Adipose tissue (tissue), 3 donors: ENCODE data around the gene CCDC144A. TPM values are rescaled to one million over a fixed set of nuclear protein-coding genes. Genes with fewer than 3 reads are reported as not detected.
"Not testable (repeated sequence)": the region's sequence is repeated elsewhere in the genome, so short reads cannot be mapped to it uniquely, and the experiment has no call there.

Experiments used
- H3K27ac ChIP-seq: one replicate; pipeline ENCODE4 v1.5.1; 2013; ENCODE audit warnings: low read depth, low read length
- WGBS, 3 donors: extraction: QIAGEN DNeasy Blood & Tissue Kit; methylation state at CpG; one replicate each; pipeline ENCODE4 v1.1.7; 2013; 5-methylcytosine and 5-hydroxymethylcytosine counted together
- polyA plus RNA-seq, 3 donors: library from polyadenylated mRNA; stranded (reverse); fragments of 200-250 nt; gene quantifications; one replicate each; pipeline ENCODE4 v1.2.3, GENCODE V29; 2013
- donor health status: healthy with polysubstance abuse.
- donor health status: Bipolar disorder and iron deficiency.
- donor health status: healthy.

Gene CCDC144A
- polyA plus RNA-seq, 3 donors: 0.67 to 1.6 (median 1.5) TPM

DNA sequence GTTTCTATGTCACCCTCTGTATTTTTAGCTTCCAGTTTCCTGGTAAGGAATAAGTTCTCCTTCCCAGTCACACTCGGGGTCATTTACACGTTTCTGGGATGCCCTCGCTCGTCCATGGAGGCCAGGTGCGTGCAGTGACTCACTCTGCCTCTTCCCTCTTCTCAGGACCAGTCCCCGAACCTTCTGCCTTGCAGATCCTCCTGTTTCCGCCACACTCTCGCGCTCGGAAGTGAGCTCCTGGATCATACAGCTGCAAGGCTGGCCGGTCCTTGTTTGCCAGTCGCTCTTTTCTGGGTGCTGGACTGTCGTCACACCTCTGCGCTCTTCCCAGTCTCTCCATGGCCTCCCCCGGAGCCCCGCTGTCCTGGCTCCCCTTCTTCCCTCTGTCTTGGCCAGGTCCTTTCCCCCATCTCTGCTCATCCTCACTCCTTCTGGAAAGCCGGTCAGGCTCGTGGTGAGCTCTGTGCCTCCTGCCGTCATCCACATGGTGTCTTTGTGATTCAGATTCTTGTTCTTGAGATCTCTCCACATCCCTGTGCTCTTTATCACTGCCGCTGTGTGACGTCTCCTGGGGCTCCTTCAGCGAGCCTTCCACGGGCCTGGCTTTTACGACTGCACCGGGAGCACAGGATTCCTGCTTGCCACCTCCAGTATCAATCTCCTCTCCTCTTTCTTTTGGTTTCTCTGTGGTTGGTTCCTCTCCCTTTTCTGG lies 55.6 kb downstream of the CCDC144A start:
- WGBS, 3 donors: 2 to 28% (median 8%) methylated on average over 17 to 21 of the region's 25 CpGs
- not testable (repeated sequence) for H3K27ac ChIP-seq

DNA sequence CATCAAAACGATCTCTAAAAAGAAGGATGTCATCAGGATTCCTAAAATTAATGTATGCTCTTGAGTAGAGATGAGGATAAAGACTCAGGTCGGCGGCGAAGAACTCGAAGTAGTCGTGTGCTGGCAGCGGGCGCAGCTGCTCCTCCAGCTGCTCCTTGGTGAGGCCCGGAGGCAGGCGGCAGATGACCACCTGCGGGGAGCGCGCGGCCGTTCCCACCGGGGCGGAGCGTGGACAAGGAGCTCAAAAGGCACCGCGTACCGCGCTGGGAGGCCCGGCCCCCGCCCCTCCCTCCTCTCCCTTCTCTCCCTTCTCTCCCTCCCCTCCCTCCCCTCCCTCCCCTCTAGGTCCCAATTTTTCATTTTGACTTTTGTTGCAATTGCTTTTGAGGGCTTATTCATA lies 56.5 kb downstream of the CCDC144A start:
- 2 to 14% (median 13%) methylated on average over 8 to 24 of the region's 24 CpGs for WGBS, 3 donors
- not testable (repeated sequence) for H3K27ac ChIP-seq

DNA sequence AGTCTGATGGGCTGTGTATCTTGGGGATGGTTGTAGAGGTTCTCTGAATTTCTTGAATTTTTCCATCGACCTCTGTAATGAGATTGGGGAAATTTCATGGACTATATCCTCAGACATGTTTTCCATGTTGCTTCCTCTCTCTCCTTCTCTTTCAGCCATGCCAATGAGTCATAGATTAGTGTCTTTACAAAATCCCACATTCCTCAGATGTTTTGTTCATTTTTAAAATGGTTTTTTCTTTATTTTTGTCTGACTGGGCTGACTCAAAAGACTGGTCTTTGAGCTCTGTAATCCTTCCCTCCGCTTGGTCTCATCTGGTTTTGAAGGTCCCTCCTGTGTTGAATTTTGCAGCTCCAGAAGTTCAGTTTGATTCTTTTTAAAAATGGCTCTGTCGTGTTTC lies 60.5 kb downstream of the CCDC144A start:
- not testable (repeated sequence) for H3K27ac ChIP-seq
- WGBS, 3 donors: 59 to 67% (median 62%) methylated on average over 2 to 3 of the region's 3 CpGs

DNA sequence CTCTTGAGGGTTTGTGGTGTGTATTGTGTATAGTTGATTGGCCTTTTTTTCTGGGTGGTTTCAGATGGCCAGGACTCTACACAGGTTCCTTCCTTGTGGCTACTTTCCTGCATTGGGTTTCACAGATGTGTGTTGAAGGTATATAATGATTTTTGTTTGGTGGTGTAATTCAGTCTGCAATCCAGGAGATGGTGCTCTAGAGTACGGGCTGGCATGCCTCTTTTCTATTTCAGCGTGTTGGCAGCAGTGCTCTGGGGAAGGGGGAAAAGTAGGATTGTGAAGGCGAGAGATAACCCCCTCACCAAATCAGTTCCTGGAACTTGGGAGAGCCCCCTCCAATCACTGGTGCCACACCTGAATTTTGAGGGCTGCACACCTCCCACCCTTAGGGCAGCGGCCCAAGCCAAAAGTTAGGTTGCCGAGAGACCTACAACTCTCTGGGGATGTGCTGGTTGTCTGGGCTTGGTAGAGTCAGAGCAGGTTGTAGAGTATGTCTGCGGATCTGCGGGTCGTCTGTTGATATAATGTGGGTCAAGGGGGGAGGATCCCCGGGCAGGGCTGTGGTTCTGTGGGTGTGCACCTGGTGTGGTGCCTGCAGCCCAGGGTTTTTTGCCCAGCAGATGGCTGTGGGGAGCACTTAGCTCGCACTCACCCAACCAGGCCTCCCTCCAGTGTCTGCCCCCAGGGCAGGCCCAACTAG lies 61.3 kb downstream of the CCDC144A start:
- H3K27ac ChIP-seq: not testable (repeated sequence)

DNA sequence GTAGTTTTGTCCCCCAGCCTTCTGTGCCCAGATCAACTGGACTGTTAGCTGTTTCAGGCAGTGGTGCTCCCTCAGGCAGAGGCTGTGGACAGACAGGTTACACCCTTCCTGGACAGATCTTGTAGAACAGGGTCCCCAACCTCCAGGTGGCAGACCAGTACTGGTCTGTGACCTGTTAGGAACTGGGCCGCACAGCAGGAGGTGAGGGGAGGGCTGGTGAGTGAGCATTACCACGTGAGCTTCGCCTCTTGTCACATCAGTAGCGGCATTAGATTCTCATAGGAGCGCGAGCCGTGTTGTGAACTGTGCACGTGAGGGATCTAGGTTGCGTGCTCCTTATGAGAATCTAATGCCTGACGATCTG lies 61.9 kb downstream of the CCDC144A start:
- WGBS, 3 donors: 89 to 95% (median 91%) methylated on average over 10 of the region's 10 CpGs

More for the DNA sequence above, 61.3 kb downstream of the CCDC144A start:
- WGBS, 3 donors: 39 to 53% (median 52%) methylated on average over 6 to 10 of the region's 10 CpGs

DNA sequence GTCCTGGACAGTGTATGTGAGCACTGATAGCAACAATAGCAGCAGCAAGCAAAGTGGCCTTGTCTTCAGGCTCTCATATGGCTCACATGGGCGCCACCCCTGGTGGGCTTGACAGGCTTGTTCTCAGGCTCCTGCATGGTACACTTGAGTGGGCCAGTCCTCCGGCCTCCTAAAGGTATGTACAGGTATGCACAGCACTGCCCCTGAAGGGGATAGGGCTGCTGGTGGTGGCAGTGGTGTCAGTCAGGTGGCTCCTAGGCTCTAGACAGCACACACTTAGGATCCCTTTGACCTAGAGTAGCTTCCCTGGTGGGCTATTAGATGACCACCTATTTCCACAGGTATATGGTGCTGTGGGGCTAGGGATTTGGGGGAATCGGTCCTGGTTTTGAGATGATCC lies 67.5 kb downstream of the CCDC144A start:
- 78 to 94% (median 85%) methylated on average over 3 of the region's 3 CpGs for WGBS, 3 donors
- H3K27ac ChIP-seq: not testable (repeated sequence)

More for the DNA sequence above, 61.9 kb downstream of the CCDC144A start:
- H3K27ac ChIP-seq: not testable (repeated sequence)

DNA sequence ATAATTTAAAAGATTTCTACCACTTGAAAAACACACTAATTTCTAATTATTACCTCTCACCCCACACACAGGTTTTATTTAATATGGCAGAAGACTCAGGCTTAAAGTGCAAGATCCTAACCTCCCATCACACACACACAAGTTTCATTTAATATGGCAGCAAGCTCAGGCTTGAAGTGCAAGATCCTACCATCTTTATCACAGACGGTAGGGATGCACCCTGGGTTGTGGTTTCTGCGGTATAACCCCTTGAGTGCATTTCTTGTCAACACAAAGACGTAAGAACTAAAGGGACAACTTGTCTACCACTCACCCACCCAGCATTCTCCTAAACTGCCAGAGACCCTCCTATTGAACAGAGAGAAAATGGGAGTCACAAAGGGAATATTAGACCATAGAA lies 68.1 kb downstream of the CCDC144A start:
- 78 to 94% (median 83%) methylated on average over 3 of the region's 3 CpGs for WGBS, 3 donors

DNA sequence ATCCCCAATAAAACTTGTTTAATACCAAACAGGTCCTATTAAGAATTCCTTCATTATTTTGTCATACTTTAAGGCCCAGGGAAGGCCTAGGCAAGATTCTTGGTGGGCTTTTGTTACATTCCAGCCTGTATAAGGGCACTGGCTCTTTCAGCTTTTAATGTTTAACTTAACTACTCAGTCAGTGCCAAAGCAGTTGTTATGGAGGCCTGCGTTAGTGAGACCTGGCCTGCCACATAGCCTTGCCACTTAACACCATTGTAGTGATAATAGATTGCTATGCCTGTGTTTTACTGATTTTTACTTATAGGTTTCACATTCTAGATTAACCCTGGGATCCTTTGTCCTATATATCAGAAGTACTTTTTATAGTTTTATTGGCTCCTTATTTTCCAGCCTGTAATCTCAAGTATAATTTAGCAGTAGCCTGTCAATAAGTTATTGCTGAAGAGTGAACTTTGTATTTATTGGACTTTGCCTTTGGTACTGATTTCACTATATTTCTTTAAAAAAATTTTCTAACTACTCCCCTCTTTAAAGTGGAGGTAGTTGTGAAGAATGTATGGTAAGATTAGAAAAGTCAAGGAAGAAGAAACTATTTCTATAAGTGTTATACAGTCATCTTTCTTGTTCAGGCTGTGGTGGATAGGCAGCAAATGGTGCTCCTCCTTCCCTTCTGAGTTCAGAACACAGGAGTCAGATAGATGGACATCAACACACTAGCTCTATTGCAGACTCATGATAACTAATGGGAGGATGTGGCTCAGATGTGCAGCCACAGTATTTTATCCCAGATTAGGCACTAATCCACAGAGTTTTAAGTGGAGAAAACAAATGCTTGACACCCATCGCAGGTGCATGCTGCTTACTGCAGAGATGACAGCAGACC lies 78.5 kb downstream of the CCDC144A start:
- 62 to 87% methylated on average over 2 of the region's 2 CpGs; no CpG with 5 or more reads in 1 of the 3 donors for WGBS, 3 donors
- H3K27ac ChIP-seq: not testable (repeated sequence)

More for the DNA sequence above, 68.1 kb downstream of the CCDC144A start:
- H3K27ac ChIP-seq: not testable (repeated sequence)

DNA sequence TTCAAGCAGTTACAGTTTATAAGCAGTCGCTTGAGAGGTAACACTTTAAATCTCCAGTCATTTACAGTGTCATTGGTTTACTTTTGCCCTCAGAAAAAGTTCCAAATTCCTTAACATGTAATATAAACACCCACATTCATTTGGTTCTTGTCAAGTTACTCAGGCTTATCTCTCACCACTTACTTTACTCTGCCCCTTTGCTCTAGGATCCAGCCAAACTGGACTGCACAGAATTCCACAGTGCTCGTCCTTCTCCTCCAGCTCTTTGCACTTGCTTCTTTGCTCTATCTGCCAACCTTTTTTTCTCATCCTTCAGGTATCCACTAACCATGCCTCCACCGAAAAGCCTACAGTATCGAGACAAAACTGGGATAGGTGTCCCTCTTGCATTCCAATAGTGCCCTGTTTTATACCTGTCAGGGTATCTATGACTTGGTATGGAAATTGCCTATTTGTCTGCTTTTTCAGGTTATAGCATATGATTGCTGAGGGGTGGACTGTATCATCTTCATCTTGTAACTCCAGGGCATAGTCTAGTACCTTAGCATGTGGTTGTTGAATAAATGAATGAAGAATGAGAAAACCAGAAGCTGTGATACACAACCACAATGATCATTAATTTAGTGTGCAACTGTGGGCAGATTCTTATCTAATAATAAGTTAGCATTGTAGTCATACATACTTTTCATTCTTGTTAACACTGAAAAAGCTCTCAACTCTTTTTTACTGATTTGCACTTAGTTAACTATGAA lies 82.5 kb downstream of the CCDC144A start:
- 42 to 87% (median 79%) methylated on average over 2 of the region's 4 CpGs for WGBS, 3 donors
- not testable (repeated sequence) for H3K27ac ChIP-seq

DNA sequence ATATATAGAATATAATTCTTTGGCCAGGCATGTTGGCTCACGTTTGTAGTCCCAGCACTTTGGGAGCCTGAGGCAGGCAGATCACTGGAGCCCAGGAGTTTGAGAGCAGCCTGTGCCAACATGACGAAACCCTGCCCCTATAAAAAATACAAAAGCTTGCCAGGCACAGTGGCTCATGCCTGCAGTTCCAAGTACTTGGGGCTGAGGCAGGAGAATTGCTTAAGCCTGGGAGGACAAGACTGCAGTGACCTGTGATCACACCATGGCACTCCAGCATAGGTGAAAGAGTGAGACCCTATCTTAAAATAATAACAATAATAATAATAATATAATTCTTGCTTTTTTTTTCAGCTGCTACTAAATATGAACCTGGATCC lies 83.1 kb downstream of the CCDC144A start:
- no CpG with 5 or more reads among the region's 2 CpGs for WGBS, 3 donors
- not testable (repeated sequence) for H3K27ac ChIP-seq

DNA sequence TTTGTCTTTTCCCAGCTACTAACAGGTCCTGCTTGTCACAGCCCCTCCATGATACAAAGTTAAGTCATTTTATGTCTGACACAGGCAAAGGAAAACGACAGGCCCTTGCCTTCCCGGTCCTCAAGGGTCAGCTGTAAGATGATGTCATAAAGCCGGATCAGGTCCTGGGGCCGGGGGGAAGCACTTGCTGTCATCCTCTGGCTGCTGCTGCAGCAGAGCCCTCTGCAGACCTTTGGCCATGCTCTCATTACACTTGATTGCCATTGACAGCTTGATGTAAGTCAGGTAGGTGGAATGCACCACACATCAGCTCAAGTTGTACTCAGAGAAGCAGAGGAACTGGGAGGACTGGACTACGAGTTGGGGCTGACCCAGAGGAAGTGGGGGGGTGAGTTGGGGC lies 97.8 kb downstream of the CCDC144A start:
- H3K27ac ChIP-seq: not testable (repeated sequence)
- 61 to 63% (median 63%) methylated on average over 5 of the region's 5 CpGs for WGBS, 3 donors

DNA sequence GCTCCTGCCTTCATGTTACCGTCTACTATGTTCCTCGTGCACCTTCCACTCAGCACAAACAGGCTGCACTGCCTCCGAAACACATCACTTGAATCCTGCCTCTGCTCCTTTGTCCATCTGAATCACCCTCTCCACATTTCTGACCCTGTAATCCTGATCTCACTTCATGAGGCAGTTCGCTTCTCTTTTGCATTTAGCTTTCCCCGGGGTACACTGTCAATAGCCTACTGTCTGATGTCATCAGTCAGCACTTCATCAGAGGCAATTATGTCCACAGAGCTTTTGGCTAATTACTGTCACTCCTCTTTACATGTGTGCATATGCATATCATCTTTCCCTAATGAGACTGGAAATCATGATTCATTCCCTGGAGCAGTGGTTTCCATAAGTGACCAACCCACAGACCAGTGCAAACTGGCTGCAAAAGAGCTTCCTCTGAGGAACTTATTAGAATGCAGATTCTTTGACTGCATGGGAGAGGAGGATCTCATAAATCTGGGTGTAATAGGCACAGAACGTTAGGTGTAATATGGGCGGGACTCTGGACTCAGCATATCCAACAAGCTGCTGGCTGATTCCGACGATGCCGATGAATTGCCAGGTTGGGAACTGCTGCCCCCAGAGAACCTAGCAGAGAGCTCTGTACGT lies 99.0 kb downstream of the CCDC144A start:
- not testable (repeated sequence) for H3K27ac ChIP-seq
- 79 to 92% (median 91%) methylated on average over 4 to 8 of the region's 11 CpGs for WGBS, 3 donors

DNA sequence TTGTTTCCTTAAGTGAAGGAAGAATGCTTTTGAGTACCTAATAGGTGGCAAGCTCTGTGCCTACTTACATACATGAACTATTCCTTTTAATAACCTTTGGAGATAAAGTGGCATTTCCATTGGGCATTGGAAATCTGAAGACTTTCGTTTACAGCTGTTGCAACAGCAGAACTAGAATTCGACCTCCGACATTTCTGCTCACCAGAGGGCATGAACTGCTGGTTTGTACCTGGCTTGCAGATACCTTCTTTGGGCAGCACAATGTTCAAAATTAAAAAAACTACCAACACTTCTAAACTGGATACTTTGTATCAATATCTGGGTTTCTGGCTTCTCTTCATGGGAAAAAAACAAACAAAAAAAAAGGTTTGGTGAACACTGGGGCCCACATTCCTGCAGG lies 99.6 kb downstream of the CCDC144A start:
- H3K27ac ChIP-seq: not testable (repeated sequence)
- WGBS, 3 donors: 80 to 96% (median 88%) methylated on average over 3 of the region's 3 CpGs

DNA sequence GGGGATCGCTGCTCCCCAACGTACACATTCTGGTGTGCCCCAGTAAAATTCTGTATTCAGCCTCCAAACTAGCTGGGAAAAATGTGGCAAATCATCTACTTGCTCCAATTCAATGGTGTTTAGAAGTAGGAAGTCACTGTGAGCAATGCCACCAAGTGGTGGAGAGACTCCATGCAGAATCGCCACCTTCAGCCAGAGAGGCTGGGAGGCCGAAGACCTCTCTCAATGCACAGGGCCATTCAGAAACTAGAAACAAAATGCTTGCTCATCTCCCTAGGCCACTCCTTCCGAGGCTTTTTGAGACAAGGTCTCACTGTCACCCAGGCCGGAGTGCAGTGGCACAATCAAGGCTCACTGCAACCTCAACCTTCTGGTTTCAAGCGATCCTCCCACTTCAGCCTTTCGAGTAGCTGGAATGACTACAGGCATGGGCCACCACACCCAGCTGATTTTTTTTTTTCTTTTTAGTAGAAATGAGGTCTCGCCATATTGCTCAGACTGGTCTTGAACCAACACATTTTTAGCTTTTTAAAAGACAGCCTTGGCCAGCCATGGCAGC lies 100.4 kb downstream of the CCDC144A start:
- H3K27ac ChIP-seq: not testable (repeated sequence)
- 87 to 95% (median 93%) methylated on average over 7 of the region's 9 CpGs for WGBS, 3 donors

DNA sequence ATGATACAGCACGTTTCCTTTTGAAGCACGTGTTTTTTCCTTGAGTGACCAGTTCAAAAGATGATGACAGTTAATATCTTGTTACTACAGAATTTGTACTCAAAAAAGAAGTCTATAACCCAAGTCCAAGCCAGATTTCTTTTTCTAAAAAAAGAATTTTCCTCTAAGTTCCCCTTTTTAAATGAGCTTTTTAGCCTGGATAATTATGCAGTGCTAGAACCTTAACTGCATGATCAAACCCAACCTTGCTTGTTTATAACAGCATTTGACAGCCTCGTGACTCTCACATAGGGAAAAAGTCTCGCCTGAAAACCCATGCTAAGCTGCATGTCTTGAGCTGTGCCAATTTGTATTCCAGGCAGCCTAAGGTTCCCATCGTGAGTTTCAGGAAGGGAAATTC lies 104.2 kb downstream of the CCDC144A start:
- WGBS, 3 donors: 46 to 50% (median 48%) methylated on average over 3 of the region's 5 CpGs
- H3K27ac ChIP-seq: not testable (repeated sequence)

DNA sequence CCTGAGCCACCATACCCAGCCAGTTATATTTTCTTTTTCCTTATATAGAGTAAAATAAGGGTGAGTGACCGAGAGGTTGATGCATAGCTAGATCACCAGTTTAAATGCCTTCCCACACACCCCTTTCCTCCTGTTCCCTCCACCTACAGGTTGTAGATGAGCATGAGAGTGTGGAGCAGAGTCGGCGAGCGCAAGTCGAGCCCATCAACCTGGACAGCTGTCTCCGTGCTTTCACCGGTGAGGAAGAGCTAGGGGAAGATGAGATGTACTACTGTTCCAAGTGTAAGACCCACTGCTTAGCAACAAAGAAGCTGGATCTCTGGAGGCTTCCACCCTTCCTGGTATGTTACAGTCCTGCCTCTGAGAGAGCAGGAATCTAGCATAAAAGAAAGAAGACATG lies 105.9 kb downstream of the CCDC144A start:
- WGBS, 3 donors: 91 to 95% (median 94%) methylated on average over 6 of the region's 7 CpGs
- H3K27ac ChIP-seq: not testable (repeated sequence)

DNA sequence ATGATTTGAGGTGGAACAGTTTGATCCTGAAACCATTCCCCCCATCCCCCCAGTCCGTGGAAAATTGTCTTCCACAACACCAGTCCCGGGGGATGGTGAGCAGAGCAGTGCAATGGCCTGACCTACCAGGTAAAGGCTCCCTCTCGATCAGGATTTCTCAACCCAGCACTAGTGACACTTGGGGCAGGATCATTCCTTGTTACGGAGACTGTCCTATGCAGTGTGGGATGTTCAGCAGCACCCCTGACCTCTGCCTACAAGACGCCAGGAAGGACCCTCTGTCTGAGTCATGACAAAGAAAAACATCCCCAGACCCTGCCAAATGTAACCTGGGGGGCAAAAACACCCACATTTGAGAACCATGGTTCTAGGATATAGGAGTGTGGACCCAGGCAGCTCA lies 114.8 kb downstream of the CCDC144A start:
- H3K27ac ChIP-seq: not testable (repeated sequence)
- 68 to 74% (median 73%) methylated on average over 5 of the region's 5 CpGs for WGBS, 3 donors

DNA sequence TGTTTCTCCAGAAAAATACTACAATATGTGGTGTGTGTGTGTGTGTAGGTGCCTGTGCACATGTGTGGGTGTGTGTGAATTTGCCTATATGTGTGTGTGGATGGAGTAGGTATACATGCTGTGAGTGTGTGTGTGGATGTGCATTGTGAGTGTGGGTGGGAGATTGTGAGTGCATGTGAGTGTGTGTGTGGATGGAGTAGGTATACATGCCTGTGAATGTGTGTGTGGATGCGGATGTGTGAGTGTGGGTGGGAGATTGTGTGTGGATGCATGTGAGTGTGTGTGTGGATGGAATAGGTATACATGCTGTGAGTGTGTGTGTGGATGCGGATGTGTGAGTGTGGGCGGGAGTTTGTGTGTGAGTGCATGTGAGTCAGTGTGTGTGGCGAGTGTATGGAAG lies 116.6 kb downstream of the CCDC144A start:
- not testable (repeated sequence) for H3K27ac ChIP-seq
- WGBS, 3 donors: 84 to 96% (median 88%) methylated on average over 3 to 4 of the region's 4 CpGs
